ENCODE measurements around the gene EPHX1.

The EPHX1 gene

GRCh38 chr1:225822655-225823403, 12.9 kb downstream of the EPHX1 start:
- peak overlapping the region; percentile 64; the same call in 1 of the 2 replicates for H3K27ac ChIP-seq

GRCh38 chr1:225823811-225824261, 13.9 kb downstream of the EPHX1 start:
- TF ChIP-seq ZFX (IDR thresholded peaks at IDR 0.05; ENCODE audit: borderline replicate concordance) (no peak), CTCF (IDR thresholded peaks at IDR 0.05) (no peak)
- no peak overlapping the region for H3K27ac ChIP-seq

More at GRCh38 chr1:225822655-225823403, 12.9 kb downstream of the EPHX1 start:
- TF ChIP-seq CTCF (IDR thresholded peaks at IDR 0.05) (no peak), ZFX (IDR thresholded peaks at IDR 0.05; ENCODE audit: borderline replicate concordance) (no peak)

GRCh38 chr1:225824533-225824941, 14.6 kb downstream of the EPHX1 start:
- no peak overlapping the region for H3K27ac ChIP-seq
- TF ChIP-seq ZFX (IDR thresholded peaks at IDR 0.05; ENCODE audit: borderline replicate concordance) (no peak), CTCF (IDR thresholded peaks at IDR 0.05) (no peak)

- H3K27ac ChIP-seq, result no peak overlapping the region
- TF ChIP-seq CTCF (IDR thresholded peaks at IDR 0.05) (no peak), ZFX (IDR thresholded peaks at IDR 0.05; ENCODE audit: borderline replicate concordance) (no peak)
These were observed 15.2 kb downstream of the EPHX1 start for GRCh38 chr1:225825078-225825477.

- no peak overlapping the region for H3K27ac ChIP-seq
- TF ChIP-seq ZFX (IDR thresholded peaks at IDR 0.05; ENCODE audit: borderline replicate concordance) (no peak), CTCF (IDR thresholded peaks at IDR 0.05) (no peak)
These were observed 15.7 kb downstream of the EPHX1 start for GRCh38 chr1:225825607-225826007.

GRCh38 chr1:225827076-225827475, 17.2 kb downstream of the EPHX1 start:
- TF ChIP-seq CTCF (IDR thresholded peaks at IDR 0.05), result no peak
- no peak for TF ChIP-seq ZFX (IDR thresholded peaks at IDR 0.05; ENCODE audit: borderline replicate concordance)
- no peak overlapping the region for H3K27ac ChIP-seq

- TF ChIP-seq CTCF (IDR thresholded peaks at IDR 0.05), result no peak
- TF ChIP-seq ZFX (IDR thresholded peaks at IDR 0.05; ENCODE audit: borderline replicate concordance), result no peak
- H3K27ac ChIP-seq, result no peak overlapping the region
These were observed 18.9 kb downstream of the EPHX1 start for GRCh38 chr1:225828706-225829345.
